Fibroblast of villous mesenchyme (primary cell): ENCODE data around the gene PI4KB. TPM values are rescaled to one million over a fixed set of nuclear protein-coding genes. Genes with fewer than 3 reads are reported as not detected.

Experiments
- DNase-seq: peaks from one replicate; pipeline ENCODE4 v3.0.0-alpha.2; 2010; ENCODE audit warnings: low read depth
- H3K4me3 ChIP-seq: 2 replicates; pipeline ENCODE4 v1.5.1; 2011; ENCODE audit warnings: low read depth, mild to moderate bottlenecking, low read length
- CTCF ChIP-seq: IDR thresholded peaks from 2 replicates; pipeline ENCODE4 v1.5.1; 2012; ENCODE audit warnings: low read depth, mild to moderate bottlenecking, low read length; ENCODE audit not compliant: insufficient read depth
- total RNA-seq: library from RNA; depleted of rRNA; stranded (reverse); fragments of >200 nt; gene quantifications from 2 replicates; pipeline ENCODE4 v1.2.3, GENCODE V29; 2012

PI4KB gene
- total RNA-seq, 1 donor, result 85.5 TPM

DNA sequence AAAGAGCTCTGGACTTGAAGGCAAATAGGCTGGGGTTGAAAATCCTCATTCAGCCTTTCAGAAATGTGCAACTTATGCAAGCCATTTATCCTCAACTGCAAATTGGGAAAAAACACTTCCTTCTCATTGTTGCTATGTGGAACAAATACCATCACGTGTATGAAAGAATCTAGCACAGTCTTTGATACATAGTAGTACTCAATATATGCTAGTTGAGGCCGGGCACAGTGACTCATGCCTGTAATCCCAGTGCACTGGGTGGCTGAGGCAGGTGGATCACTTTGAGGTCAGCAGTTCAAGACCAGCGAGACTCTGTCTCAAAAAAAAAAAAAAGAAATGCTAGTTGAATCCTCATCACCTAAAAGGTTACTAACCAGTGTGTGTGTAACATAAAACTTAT is 8.2 kb downstream of the PI4KB start:
- no peak overlapping the region for H3K4me3 ChIP-seq
- DNase-seq, result no peak
- TF ChIP-seq CTCF, result no peak

GRCh38 chr1:151315565-151316235 is 11.5 kb downstream of the PI4KB start:
- DNase-seq, result no peak
- no peak overlapping the region for H3K4me3 ChIP-seq
- TF ChIP-seq CTCF, result no peak

DNA sequence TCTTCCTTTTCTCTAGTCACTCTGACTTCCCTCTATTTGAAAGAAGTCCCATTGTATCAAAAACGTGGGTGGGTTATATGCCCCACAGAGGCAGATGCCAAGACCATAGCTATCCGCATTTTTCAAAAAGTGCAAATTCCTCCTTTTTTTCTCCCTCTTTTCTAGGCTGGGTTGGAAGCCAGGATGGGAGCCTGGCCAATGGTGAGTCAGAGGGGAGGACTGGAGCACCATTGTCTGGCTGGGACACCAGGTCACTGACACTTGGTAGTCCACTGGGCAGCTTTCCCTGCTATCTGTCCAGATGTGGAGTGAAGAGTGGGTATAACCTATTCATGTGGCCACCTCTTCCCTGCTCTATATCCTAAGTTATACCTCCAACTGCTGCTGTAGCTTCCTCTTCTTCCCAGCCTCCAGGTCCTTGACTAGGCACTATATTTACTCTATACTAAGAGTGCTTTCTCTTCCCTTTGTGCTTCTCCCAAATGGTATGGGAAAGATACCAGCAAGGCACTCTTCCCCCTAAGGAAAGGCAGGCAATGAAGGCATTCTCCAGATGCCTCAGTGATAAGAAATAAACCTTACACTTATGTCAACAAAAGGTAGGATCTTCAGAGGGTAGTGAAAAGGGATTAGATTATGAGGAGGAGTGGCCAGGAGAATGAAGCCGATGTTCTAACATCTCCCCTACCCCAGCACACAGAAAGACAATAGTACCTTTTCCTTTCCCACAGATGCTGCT is 12.9 kb downstream of the PI4KB start:
- DNase-seq, result peak; percentile 78
- no peak overlapping the region for H3K4me3 ChIP-seq
- no peak for TF ChIP-seq CTCF

- DNase-seq, result peak; percentile 29
- H3K4me3 ChIP-seq, result no peak overlapping the region
- TF ChIP-seq CTCF, result no peak
These were observed 13.7 kb downstream of the PI4KB start for GRCh38 chr1:151313501-151313900.

DNA sequence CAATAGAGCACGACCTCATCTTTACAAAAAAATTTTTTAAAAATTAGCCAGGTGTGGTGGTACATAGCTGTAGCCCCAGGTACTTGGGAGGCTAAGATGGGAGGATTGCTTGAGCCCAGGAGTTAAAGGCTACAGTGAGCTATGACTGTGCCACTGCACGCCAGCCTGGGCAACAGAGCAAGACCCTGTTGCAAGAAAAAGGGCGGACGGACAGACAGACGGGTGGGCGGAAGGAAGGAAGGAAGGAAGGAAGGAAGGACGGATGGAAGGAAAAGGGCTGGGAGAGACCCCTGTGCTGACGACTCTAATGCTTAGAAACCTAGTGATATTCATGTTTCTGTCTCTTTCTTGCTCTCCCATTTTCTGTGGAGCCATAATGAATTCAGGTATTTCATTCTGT is 14.4 kb downstream of the PI4KB start:
- DNase-seq, result no peak
- H3K4me3 ChIP-seq, result no peak overlapping the region
- no peak for TF ChIP-seq CTCF

DNA sequence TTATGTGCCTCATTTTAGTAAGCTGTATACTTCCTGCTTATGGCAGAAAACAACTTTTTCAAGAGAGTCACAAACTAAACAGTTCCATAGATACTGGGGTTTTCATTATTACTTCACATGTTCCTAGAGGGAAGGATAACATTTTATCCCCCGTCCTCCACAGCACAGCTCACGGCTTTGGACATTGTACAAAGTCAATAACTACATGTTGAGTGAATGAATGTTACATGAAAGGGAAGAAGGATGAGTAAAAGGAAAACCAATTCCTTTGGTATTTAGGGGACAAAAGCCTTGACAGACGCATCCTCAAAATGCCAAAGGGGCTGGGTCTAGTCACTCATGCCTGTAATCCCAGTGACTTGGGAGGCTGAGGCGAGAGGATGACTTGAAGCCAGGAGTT is 14.8 kb downstream of the PI4KB start:
- no peak for DNase-seq
- no peak for TF ChIP-seq CTCF
- no peak overlapping the region for H3K4me3 ChIP-seq
